Stimulated activated CD8-positive, alpha-beta memory T cell treated with anti-CD3 and anti-CD28 coated beads, Interleukin-7, amount 100 ng/mL, for 1 hour (primary cell): ENCODE results near the gene ROR1.

Experiments
- DNase-seq, 2 donors: peaks; one replicate each; pipeline ENCODE4 v3.0.0-alpha.2; 2020; ENCODE audit warnings: low read depth in 2 of 2

ROR1 gene

DNA sequence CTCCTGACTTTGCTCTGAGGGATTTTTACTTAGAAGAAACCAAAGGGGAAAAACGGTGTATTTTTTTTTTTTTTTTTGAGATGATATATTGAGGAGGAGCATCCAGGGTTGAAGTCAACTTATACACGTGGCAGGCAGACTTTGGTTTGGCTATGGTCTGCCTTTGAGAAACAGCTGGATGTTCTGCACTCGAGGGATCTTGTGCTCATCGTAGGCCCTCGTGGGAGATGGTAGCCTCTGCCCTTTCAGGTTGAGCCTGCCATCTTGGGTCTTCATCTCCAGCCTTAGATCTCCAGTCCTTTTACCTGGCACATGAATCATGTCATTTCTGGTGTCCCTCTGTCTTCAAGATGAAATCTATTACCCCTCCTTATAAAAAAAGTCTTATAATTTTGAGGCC is 362.5 kb downstream of the ROR1 start:
- DNase-seq = no peak

DNA sequence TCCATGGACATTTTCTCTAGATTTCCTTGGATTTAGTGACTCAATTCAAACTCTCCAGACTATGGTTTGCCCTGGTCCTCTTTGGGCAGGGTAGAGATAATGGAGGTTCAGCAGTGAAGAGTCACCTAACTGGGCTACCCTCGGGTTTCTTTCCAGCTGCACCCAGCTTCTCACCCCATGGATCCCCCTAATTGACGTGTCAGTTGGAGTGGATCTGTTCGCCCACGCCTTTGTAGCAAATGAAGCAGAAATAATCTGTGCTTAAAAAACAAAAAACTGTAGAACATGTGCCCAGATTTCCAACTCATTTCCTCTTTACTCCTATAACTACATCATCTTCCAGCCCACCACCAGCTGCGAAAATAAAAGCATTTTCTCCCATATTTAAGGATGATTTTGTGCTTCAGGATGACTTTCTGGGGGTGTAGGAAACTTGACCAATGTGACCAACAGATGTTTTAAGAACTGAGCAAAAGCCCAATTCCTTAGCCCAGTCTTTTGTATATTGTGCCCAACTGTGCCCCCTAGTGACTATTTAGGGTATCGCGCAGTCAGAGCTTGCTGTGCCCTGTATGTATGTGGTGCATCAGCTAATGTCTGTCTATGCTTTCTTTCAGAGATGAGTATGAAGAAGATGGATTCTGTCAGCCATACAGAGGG is 363.1 kb downstream of the ROR1 start:
- peak; percentile 7 to 46 for DNase-seq

DNA sequence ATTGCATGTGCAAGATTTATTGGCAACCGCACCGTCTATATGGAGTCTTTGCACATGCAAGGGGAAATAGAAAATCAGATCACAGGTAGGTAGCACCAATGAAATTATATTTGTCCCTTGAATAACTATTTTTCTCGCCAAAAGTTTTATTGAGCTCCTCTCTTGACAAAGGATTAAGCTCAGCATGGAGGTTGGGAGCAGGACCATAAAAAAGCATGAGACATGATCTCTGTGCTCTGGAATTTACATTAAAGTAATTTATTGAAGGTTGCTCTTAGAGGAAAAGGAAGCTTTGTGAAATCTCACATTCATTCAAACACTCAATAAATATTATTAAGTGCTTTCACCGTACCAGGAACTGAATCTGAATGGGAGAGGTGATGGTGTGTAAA is 363.6 kb downstream of the ROR1 start:
- no peak for DNase-seq

DNA sequence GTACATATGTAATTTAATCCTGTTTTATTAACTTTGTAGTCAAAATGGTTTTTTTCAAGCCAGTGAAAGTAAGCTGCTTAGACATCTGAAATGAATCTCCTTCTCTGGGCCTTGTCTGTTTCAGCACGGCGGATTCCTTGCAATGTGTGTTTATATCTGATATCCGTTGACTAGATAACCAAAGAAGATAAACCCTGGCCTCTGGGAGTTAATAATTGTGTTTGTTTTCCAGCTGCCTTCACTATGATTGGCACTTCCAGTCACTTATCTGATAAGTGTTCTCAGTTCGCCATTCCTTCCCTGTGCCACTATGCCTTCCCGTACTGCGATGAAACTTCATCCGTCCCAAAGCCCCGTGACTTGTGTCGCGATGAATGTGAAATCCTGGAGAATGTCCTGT is 366.1 kb downstream of the ROR1 start:
- no peak for DNase-seq

DNA sequence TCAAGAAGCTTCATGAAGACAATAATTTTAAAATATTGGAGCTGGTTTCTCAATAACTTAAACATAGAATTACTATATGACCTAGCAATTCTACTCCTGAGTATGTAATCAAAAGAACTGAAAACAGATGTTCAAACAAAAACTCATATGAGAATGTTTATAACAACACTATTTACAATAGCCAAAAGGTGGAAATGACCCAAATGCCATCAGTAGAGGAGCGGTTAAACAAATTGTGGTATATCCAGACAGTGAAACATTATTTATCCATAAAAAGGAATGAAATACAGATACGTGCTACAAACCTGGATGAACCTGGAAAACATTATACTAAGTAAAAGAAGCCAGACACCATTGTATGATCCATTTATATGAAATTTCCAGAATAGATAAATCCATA is 366.8 kb downstream of the ROR1 start:
- DNase-seq = no peak

DNA sequence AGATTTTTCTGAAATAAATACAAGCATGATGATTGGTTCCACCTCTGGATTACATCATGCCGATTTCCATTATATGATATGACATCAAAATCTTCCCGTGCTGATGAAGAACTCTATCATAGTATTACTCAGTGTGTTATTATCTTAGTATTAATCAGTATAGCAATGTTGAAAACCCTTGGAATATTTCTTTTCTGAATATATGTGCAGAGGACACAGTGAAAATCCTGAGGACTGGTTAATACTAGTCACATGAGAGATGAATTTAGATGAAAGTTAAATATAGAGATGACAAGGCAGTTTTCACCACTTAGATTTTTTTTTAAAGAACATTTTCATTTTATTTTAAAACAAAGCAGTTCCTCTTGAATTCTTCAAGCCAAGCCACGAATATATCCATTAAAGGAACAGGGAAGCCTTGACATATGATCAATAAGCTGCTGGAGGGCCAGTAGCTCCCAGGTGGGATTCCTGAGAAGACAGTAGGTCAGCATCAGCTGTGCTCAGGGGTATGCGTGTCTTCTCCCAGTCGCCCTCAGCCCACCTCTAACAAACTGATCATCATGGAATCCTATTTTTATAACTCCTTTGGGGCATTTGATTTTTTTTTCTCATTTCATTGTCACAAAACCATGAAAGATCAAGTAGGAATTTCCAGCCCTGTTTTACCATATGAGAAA is 373.4 kb downstream of the ROR1 start:
- DNase-seq = no peak

DNA sequence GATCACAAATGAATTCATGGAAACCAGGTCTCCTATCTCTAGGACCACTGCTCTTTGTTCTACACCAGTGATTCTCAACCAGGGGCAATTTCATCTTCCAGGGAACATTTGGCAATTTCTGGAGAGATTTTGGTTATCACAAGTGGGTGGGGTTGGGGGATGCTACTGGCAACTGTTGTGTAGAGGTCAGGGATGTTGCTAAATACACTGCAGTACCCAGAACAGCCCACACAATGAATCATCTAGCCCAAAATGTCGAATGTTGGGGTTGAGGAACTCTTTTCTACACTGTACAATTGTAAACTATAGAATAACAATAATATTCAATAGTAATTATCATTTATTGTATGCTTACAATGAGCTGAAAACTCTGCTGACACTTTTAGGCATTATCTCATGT is 373.9 kb downstream of the ROR1 start:
- DNase-seq = no peak

DNA sequence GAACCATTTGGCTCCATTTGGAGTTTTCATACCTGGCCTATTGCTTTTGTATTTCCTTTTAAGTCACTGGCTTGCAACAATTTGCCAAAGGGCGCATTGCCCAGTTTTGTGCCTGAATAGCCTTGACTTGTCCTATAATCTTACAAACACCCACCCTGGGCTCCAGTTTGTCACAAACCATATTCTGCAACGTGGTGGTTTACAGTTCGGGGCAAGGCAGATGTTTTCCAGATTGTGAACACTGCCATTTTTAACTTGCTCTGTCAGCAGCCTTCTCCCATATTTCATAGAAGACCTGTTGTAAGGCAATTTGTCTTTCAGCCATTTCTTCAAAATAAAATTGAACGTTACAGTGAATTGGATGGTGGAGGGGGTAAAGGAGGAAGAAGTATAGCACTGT is 376.4 kb downstream of the ROR1 start:
- DNase-seq = no peak

DNA sequence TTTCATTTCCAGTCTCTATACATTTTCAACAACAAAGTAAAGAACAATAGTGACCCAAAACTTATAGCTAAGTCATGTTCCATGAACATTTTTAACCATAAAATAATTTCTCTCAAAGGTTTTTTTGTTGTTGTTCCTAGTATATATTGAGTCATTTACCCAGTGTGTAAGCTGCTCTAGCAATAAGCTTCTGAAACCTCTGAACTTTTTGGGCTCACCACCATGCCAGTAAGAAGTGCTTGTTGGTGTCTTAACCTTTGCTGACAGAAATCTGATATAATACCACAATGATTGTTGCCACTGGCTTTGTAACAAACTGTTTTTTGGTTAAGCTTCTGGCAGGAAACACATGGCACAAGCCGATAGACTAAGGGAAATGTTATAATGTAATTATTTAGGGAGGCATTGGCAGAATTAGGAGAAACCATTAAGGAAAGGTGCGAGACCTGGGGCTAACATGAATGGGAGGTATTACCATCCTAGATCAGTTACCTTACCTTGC is 377.0 kb downstream of the ROR1 start:
- no peak for DNase-seq

DNA sequence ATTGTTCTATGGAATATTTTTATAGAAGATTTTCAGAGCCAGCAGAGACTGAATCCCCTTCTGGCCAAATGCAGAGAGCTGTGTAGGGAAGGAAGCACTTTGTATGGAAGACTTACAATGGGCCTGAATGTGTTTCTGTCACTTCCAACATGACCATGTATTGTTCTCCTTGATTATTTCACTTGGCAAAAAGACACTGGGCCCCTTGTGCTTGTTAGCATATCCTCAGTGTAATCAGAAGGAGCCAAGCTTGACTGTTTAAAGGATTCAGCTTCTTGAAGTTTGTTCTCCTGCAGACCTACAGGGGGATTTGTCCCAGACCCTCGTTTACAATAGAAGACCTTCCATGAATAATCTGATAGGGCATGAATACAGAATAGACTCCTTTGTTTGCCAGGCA is 381.5 kb downstream of the ROR1 start:
- DNase-seq = no peak

DNA sequence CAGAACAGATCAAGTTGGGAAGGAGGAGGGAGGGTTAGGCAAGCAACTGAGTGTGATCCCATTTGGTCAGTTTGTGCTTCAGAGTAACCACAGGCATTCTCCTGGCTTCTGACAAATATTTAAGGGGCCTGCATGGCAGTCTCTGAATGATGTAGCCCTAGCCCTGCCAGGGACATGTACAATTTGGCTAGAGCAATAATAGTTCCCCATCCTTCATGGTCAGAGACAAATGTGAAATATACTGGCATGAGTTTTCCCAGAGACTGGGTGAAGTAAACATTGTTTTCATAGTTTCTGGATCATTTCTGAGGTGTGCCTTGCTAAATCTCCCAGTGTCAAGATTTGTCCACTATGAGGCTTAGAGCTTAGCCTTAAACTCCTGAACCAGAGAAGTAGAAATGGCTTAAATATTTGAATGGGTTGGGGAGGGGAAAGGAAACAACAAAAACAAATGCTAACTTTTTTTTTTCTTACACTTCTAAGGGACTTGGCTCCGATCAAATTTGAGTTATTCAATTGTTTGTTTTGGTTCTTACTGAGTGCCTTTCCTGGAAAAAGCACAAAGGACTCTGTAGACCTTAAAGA is 387.6 kb downstream of the ROR1 start:
- no peak for DNase-seq

DNA sequence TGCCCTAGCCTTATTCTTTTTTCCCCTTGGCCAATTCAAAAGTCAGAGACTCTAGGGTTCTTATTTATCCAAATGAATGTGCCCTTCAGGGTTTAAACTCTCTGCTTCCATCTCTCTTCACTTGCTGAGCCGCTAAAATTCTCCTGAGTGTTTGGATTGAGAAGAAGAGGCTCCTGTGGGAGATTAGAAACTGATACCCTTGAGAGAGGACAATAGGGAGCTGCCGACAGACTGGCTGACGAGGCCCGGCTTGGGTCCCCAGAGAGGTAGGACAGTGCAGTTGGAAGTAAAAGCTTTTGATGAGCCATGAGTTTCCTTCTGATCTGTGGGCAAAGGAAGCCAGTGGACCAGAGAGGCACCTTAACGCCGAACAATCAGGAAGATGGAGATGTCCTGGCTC is 388.3 kb downstream of the ROR1 start:
- no peak for DNase-seq

DNA sequence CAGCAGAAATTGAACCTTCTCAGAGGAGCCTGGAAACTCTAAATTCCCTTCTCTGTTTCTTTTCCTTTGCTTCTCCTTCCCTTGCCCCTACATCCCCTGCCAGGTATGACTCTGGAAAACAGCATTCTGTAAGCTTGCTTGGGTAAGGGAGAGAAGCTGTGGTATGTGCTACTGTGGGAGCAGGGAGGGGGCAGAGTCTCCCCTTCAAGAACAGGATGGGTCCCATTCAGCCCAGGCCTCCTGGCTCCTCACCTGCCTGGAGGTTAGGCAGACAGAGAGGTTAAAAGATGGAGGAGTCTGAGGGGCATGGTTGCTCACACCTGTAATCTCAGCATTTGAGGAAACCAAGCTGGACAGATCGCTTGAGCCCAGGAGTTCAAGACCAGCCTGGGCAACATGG is 389.0 kb downstream of the ROR1 start:
- DNase-seq = no peak

DNA sequence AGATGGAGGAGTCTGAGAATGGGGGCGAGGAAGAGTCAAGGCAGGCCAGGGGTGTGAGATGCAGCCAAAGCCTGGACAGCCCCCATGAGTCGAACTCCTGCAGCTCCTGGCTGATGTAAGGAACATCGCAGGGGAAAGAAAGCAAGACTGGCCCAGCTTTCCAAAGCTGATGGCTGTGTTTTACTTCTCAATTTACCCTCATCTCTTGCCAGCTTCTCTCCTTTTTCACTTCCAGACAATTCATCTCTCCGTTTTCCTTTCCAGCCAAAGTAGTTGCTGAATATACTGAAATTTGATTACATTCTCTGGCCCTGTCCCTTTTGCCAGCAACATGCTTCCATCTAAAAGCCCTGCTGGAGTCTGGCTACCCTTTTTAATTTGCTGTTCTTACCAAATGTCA is 389.6 kb downstream of the ROR1 start:
- DNase-seq = no peak

DNA sequence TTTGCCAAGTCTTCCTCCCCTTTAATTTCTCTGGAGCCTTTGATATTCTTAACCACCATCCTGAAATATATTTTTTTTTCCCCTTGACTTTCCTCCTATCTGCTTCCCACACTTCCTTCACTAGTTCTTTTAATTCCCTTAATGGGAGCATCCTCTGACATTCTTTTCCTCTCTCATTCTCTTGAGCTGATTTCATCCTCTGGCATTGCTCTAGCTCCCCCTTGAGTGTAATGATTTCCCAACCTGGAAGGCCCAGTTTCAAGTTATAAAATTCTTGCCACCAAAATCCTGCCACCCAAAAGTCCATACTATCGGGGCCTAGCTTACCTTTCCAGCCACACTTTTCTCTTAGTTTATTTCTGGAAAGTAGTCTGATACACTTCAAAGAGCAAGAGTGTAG is 390.2 kb downstream of the ROR1 start:
- no peak for DNase-seq

DNA sequence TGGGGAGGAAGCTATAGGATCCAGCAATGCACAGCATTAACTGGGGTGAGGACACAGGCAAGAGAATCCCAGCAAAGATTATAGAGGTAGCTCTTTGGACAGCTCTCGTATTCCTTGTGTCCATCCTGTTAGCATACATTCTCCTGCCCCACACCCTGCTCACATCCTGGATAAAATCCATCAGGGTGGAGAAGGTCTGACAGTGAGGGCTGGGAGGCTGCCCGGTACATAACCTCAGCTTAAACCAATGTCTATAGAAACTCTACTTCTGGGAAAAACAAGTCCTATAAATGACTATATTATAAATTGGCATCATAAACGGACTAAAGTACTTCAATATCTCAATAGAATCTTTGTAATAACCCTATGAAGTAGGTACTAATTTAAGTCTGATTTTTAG is 392.8 kb downstream of the ROR1 start:
- no peak for DNase-seq

DNA sequence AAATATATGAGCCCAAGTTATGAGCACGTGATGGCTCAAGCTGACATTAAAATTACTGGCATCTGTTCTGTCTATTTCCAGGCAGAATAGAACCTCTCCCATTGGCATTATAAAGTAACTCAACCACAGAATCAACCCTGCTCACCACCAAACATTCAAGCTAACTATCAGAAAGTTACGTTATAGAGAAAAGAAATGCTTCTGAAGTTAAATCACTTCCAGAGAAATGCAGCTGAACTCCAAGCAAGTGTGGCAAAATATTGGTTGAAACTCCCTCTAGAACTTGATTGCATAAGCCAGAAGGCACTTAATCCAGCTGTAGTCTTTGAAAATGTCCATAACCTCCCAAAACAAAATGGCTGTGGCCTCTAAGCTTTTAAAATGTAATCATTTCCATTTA is 393.4 kb downstream of the ROR1 start:
- no peak for DNase-seq

DNA sequence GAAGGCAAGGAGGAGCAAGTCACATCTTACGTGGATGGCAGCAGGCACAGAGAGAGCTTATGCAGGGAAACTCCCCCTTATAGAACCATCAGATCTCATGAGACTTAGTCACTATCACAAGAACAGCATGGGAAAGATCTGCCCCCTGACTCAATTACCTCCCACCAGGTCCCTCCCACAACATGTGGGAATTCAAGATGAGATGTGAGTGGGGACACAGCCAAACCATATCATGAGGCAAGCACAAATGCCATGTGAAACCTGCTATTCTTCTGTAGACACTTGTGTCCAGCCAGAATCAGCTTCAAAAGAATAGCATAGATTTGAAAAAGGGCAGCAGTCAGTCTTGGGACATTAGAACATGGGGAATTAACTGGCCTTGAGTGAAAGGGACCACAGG is 397.4 kb downstream of the ROR1 start:
- no peak for DNase-seq

DNA sequence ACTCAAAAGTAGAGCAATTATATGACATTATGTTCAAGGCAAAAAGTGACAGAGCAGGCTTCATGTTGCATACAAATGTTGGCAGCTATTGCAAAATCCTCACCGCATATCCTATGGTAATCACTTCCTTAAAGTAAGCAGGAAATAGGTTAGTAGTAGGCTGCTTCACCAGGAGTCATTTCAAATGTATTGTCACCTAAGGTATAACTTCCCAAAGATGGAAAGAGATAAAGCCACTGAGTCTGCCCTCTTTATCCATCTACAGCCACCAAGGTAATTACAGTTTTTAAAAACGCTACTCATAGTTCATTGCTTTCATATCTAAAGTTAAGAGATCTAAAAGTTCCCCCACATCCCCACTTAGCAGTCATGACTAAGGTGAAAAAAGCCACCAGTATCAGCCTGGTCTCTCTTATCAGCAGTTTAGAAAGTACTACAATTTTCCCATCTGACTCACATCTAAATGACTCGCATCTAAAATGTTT is 398.0 kb downstream of the ROR1 start:
- no peak for DNase-seq

DNA sequence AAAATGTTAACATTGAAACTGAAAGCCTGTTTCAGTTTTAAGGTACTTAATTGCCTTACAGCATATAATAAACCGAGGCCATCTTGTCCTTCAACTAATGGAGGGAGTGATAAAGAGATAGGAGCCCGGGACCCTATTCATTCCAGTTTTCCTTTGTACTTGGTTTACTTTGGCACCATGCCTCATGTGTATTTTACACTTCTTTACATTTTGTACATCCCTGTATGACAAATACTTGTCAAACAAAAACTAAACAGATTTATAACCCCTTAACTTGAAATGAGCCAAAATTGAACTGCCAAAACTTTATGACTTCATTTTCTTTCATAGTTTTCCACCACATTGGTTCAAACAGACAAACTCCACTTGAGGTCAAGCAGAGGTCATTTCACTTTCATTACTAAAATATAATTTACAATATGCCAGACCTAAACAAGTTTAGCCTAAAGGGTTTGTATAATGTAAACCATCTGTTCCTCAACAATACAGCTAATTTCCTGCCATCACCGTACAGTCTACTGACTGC is 398.7 kb downstream of the ROR1 start:
- no peak for DNase-seq

DNA sequence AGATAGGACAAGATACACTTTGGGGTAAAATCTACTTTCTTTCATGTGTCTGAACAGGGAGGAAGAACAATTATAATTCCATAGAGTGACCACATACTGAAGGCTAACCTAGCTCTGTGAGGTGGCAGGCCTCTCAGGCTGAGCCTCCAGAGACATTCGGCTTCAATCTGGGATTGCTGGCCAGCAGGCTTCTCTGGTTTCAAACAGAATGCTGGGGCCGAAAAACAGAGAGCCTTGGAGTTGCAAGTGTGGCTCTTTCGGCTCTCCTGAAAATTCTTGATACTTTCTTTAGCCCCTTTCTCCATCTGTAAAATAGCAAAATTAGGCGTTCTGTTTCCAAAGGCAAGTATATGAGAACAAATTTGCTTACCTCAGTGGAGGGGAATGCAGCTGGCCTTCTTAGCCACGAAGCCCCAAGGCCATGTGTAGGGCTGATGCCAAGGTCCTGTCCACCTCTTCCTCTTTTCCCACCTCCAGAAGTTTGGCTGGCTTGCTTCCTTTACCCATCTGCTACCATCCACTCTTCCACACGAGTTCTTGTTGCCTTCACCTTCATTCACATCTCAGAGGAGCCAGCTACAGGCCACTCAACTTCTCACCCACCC is 399.6 kb downstream of the ROR1 start:
- no peak for DNase-seq

DNA sequence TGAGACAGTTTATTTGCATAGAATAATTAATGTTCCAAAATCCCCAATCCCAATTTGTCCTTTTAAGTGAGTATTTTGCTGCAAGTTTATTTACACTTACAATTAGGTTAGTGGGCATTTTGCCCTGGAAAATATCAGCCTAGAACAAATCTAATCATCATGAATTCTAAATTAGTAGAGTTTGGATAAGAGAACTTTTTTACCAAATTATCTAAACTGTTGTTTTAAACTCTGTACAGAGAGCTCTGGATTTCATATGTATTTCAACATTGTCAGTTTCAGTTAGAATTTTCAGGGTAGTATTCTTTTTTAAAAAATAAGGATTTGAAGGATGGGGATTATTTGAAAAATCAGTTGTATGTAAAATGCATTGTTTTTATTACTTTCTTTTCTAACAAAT is 401.8 kb downstream of the ROR1 start:
- no peak for DNase-seq

DNA sequence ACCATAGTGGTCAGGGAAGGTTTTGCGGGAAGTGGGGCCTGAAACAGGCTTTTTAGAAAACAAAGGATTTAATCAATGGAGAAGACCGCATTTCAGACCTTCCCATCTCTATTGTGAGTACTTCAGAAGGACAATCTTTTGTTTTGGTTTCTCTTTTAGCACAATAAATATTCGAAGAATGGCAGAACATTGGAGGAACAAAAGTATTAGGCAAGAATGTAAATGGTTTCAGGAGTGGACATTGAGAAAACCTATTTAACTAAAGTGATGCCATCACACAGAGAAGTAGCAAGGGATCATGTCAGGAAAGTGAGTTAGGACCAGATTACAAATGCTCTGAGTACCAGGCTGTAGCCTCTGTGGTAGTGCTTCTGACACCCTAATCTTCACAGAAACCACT is 402.8 kb downstream of the ROR1 start:
- no peak for DNase-seq
